Heart left ventricle (tissue), 13 donors: ENCODE results near the gene CDON.

Experiments
- CTCF ChIP-seq, 12 donors: fragments of 200-600 bp; sonication (generic) in 4 of 12; IDR thresholded peaks; one replicate each; pipeline versions ENCODE4 v1.5.0 to v1.8.0; 2018 to 2022; ENCODE audit warnings: antibody characterized with exemption in 12 of 12, mild to moderate bottlenecking in 5 of 12
- POLR2A ChIP-seq, 2 donors: fragments of 450-650 bp; IDR thresholded peaks; one replicate each; pipeline ENCODE4 v1.6.1; 2017; ENCODE audit warnings: antibody characterized with exemption in 2 of 2, mild to moderate bottlenecking in 2 of 2, moderate library complexity in 2 of 2
- donor health status: ischemic (EF 13 %, LVEDD 7.1; RV severe dilation, severe dysfunction).
- donor health status: DM: no; HTN: yes; CAD: no.
- donor health status: DM: no; HTN: no; CAD: no.
- donor health status: ischemic (EF 25% LVEDD 6.9; RV normal size, moderate dysfunction).
- donor health status: ischemic (EF 25% LVEDD 5.7; RV mildly dilated, moderate dysfunction).
- donor health status: ischemic (EF 35%, LVEDD 5.7; RV mildly dilated, moderate dysfunction).
- donor health status: nonischemic (EF 11% LVEDD 7.7; RV severe dilation, severe dysfunction).
- donor health status: DM: yes; HTN: yes; CAD: no.
- donor health status: PGD.
- donor health status: ischemic (EF 29% LVEDD 5.4; RV normal size, mild dysfunction).
- donor health status: nonischemic (EF 23%, LVEDD 6.1; RV moderate dilation, normal function).

- TF ChIP-seq CTCF (IDR thresholded peaks at IDR 0.05), result no peak
- TF ChIP-seq POLR2A (IDR thresholded peaks at IDR 0.05), result no peak
These were observed 112.5 kb downstream of the CDON start for GRCh38 chr11:125950178-125950490.
